Activated naive CD4-positive, alpha-beta T cell treated with anti-CD3 and anti-CD28 coated beads for 36 hours (primary cell): ENCODE data around the gene UCMA. TPM values are rescaled to one million over a fixed set of nuclear protein-coding genes. Genes with fewer than 3 reads are reported as not detected.
"Not testable (repeated sequence)": the region's sequence is repeated elsewhere in the genome, so short reads cannot be mapped to it uniquely, and the experiment has no call there.

Experiments
- CTCF ChIA-PET: fragments of 350-600 bp; sonication (Branson Sonifier 250); formaldehyde crosslinking; loops from one replicate; lab custom pipeline; 2021; ENCODE audit warnings: antibody characterized with exemption; lab: Charles Lee
- DNase-seq: peaks from one replicate; pipeline ENCODE4 v3.0.0-alpha.2; 2020
- H3K27ac Mint-ChIP-seq: one replicate; pipeline ENCODE4 v1.8.0; 2021; ENCODE audit warnings: mild to moderate bottlenecking, mixed read lengths
- H3K27me3 Mint-ChIP-seq: one replicate; pipeline ENCODE4 v1.8.0; 2021; ENCODE audit warnings: low read depth, mixed read lengths
- H3K36me3 Mint-ChIP-seq: one replicate; pipeline ENCODE4 v1.8.0; 2021; ENCODE audit warnings: low read depth, mixed read lengths
- H3K4me1 Mint-ChIP-seq: one replicate; pipeline ENCODE4 v1.8.0; 2021; ENCODE audit warnings: low read depth, mixed read lengths
- H3K4me3 Mint-ChIP-seq: one replicate; pipeline ENCODE4 v1.8.0; 2021; ENCODE audit warnings: mild to moderate bottlenecking, moderate library complexity, mixed read lengths
- H3K9me3 Mint-ChIP-seq: one replicate; pipeline ENCODE4 v1.8.0; 2021; ENCODE audit warnings: mixed read lengths
- intact Hi-C: fragments of 100-400 bp; cut with micrococcal nuclease; formaldehyde crosslinking; loops from one replicate; pipeline ENCODE4 v1.15.1; 2023
- total RNA-seq, 2 experiments: library from RNA; stranded (reverse); gene quantifications; one replicate each; pipeline ENCODE4 v1.2.3, GENCODE V29; 2021

Gene UCMA
- total RNA-seq, 2 experiments from 2014 or later: not detected

DNA sequence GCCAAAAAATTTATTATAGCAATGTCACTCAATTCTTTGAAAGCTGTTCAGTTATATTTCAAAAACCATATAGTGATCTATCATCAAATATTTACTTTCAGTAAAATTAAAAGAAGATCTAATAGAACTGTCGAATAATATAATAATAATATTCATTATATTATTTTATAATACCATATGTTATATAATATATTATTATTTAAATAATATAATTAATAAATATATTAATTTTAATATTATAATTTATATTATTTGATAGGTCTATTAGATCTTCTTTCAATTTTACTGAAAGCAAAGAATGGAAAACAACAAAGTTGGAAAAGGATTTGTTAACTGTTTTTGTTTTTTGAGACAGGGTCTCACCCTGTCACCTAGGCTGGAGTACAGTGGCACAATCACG, 22.5 kb upstream of the UCMA start:
- Mint-ChIP-seq H3K4me3 (no peak overlapping the region), H3K27me3 (no peaks in the 10 kb centered on the region), H3K9me3 (no peaks in the 10 kb centered on the region), H3K36me3 (no peaks in the 10 kb centered on the region), H3K4me1 (peaks cover 4% of the 10 kb centered on the region), H3K27ac (no peak overlapping the region)
- no peak for DNase-seq
- CTCF ChIA-PET: interaction anchor here (0.5 to 0.6 kb wide), 2 partner anchors 20 to 184 kb away, joined by 3 read pairs; no protein-coding TSS in a partner anchor
- intact Hi-C loops: no loop called here

DNA sequence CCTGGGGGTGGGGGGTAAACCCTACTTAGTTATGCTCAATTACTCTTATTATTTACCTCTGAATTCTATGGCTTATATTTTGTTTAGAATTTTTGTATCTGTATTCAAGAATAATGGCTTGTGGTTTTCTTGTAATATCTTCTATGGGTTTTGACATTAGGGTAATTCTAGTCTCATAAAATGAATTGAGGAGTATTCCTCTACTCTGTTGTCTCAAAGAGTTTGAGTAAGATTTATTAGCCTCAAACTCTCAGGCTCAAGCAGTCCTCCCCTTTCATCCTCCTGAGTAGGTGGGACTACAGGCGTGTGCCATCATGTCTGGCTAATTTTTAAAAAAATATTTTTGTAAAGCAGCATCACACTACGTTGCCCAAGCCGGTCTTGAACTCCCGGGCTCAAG, 19.6 kb upstream of the UCMA start:
- Mint-ChIP-seq H3K27me3 (no peaks in the 10 kb centered on the region), H3K9me3 (no peaks in the 10 kb centered on the region), H3K4me3 (no peak overlapping the region), H3K4me1 (peaks cover 4% of the 10 kb centered on the region), H3K36me3 (no peaks in the 10 kb centered on the region), H3K27ac (no peak overlapping the region)
- intact Hi-C loops: no loop called here
- CTCF ChIA-PET: no interaction called here
- no peak for DNase-seq

DNA sequence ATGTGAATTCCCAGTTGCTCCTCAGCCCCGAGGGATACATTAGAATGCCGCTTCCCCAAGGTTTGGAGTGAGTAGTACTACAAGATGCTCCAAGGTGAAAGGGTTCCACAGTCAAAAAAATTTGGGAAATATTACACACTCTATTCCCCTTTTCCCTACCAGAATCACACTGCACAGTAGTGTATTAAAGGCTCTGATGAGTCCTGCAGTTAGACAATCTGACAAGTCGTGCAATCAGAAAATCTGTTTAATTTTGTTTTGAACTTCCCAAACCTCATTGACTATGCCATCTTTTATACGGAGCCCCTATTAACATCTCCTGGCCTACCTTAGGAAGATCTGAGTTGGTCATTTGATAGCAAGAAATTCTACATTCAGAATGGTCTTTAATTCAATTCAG, 13.6 kb upstream of the UCMA start:
- DNase-seq: no peak
- CTCF ChIA-PET: no interaction called here
- H3K27ac Mint-ChIP-seq: no peak overlapping the region

DNA sequence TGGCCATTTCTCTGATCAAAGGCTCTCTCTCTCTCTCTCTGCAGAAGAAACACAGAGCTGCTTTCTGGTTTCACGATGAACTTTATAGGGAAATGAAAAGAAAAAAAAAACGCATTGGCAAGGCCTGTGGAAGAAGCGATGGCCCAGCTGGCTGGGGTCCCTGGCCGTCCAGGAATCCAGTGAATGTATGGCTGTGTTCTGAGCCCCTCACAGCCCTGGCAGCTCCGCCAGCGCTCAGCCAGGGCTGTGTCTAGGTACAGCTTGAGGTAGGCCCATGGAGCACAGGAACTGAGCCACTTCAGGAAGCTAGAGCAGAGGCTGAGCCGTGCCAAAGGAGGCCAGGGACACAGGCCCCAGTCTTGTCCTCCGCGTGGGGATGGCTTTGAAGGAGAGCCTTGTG, 13.1 kb upstream of the UCMA start:
- H3K27ac Mint-ChIP-seq: no peak overlapping the region
- H3K4me3 Mint-ChIP-seq: no peak overlapping the region
- intact Hi-C loops: no loop called here
- no peaks in the 10 kb centered on the region for H3K27me3 Mint-ChIP-seq
- CTCF ChIA-PET: no interaction called here
- H3K36me3 Mint-ChIP-seq: no peaks in the 10 kb centered on the region
- DNase-seq: no peak
- H3K9me3 Mint-ChIP-seq: no peaks in the 10 kb centered on the region
- no peaks in the 10 kb centered on the region for H3K4me1 Mint-ChIP-seq

More for the DNA sequence above, 13.6 kb upstream of the UCMA start:
- Mint-ChIP-seq H3K36me3 (no peaks in the 10 kb centered on the region), H3K4me1 (no peaks in the 10 kb centered on the region), H3K27me3 (no peaks in the 10 kb centered on the region), H3K9me3 (no peaks in the 10 kb centered on the region), H3K4me3 (no peak overlapping the region)
- intact Hi-C loops: no loop called here

DNA sequence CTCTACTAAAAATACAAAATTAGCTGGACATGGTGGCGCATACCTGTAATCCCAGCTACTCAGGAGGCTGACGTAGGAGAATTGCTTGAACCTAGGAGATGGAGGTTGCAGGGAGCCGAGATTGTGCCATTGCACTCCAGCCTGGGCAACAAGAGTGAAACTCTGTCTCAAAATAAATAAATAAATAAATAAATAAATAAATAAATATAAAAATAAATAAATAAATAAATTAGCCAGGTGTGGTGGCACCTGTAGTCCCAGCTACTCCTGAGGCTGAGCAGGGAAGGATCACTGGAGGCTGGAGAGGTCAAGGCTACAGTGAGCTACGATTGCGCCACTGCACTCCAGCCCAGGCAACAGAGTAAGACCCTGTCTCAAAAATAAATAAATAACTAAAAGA, 8.1 kb upstream of the UCMA start:
- DNase-seq, H3K36me3 Mint-ChIP-seq, H3K9me3 Mint-ChIP-seq, H3K27ac Mint-ChIP-seq, H3K4me3 Mint-ChIP-seq, H3K27me3 Mint-ChIP-seq, CTCF ChIA-PET, intact Hi-C loops, H3K4me1 Mint-ChIP-seq: not testable (repeated sequence)

DNA sequence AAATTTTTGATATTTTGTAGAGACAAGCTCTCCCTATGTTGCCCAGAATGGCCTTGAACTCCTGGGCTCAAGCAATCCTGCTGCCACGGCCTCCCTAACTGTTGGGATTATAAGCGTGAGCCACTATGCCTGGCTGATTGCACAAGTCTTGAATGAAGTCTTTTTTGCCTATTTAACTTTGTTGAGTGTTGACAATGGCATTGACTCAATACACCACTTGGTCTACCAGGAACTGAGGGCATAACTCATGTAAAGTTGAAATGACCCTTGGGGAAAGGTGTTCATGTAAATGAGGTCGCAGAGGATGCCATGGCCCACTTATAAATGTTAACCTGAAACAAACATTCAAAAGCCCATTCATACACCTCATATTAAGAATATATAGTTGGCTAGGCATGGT, 7.4 kb upstream of the UCMA start:
- CTCF ChIA-PET: no interaction called here
- Mint-ChIP-seq H3K27me3 (no peaks in the 10 kb centered on the region), H3K9me3 (no peaks in the 10 kb centered on the region)

DNA sequence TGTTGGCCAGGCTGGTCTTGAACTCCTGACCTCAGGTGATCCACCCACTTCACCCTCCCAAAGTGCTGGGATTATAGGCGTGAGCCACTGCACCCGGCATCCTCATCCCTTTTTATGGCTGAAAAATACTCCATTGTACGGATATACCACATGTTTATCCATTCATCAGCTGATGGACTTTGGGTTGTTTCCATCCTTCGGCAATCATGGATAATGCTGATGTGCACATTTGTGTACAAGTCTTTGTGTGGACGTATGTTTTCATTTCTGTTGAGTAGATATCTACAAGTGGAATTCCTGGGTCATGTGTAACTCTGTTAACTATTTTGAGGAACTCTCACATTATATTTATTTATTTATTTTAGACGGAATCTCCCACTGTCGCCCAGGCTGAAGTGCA, 5.7 kb upstream of the UCMA start:
- H3K4me3 Mint-ChIP-seq: no peak overlapping the region
- no peaks in the 10 kb centered on the region for H3K4me1 Mint-ChIP-seq
- H3K27me3 Mint-ChIP-seq: no peaks in the 10 kb centered on the region
- no peak for DNase-seq
- H3K27ac Mint-ChIP-seq: no peak overlapping the region
- intact Hi-C loops: no loop called here
- no peaks in the 10 kb centered on the region for H3K9me3 Mint-ChIP-seq
- CTCF ChIA-PET: no interaction called here
- H3K36me3 Mint-ChIP-seq: no peaks in the 10 kb centered on the region

More for the DNA sequence above, 7.4 kb upstream of the UCMA start:
- Mint-ChIP-seq H3K36me3 (no peaks in the 10 kb centered on the region), H3K4me3 (no peak overlapping the region), H3K27ac (no peak overlapping the region), H3K4me1 (no peaks in the 10 kb centered on the region)
- intact Hi-C loops: no loop called here
- no peak for DNase-seq

DNA sequence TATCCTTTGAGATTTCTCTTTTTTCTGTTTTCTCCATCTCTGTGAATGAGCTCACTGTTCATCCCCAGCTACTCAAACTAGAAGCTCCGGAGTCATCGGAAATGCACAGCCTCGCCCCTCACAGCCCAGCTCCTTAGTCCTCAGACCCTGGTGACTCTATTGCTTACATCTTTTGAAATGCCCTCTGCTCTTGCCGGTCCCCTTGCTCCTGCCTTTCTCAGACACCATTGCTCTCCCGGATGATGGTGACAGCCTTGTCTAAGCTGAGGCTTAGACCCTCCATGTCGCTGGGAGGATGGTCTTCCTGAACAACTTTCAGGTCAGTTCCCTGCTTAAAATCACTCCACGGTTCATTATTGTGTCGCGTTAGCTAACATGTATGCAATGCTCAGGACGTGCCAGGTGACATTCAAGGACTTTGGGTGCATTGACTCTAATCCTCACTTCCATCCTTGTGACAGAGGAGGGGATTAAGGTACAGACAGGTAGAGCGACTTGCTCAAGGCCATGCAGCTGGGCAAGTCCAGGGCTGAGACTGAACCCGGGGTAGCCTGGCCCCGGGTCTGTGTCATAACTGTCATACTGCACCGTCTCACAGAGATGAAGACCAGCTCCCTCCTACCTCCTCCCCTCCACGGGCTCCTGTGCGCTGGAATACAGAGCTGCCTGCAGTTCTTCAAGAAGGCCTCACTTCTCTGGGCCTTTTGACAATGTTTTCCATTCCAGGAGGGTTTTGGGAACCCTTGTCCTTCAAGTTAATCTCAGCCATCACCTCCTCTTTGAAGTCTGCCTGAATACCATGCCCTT, 4.3 kb upstream of the UCMA start:
- no peak overlapping the region for H3K27ac Mint-ChIP-seq
- no peaks in the 10 kb centered on the region for H3K4me1 Mint-ChIP-seq
- no peaks in the 10 kb centered on the region for H3K36me3 Mint-ChIP-seq
- intact Hi-C loops: no loop called here
- H3K4me3 Mint-ChIP-seq: no peak overlapping the region
- DNase-seq: no peak
- H3K27me3 Mint-ChIP-seq: no peaks in the 10 kb centered on the region
- no peaks in the 10 kb centered on the region for H3K9me3 Mint-ChIP-seq
- CTCF ChIA-PET: no interaction called here

DNA sequence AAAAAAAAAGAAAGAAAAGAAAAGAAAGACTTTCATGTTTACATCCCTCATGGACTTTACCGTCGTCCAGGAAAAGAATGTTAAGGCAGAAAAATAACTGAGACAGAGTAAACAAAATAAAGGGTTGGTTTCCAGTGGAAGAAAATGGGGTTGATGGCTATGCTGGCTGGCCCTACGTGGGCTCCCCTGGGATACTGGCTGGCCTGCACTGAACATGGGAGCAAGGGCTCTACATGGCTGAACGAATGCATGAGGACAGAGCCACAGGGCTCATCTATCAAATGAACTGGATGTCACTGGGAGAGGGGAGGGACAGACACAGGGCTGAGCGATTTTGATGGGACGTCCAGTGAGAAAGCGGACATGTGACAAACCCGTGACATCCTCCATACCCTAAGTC, 2.5 kb upstream of the UCMA start:
- Mint-ChIP-seq H3K4me1 (no peaks in the 10 kb centered on the region), H3K36me3 (no peaks in the 10 kb centered on the region), H3K4me3 (no peak overlapping the region), H3K27me3 (no peaks in the 10 kb centered on the region), H3K9me3 (no peaks in the 10 kb centered on the region), H3K27ac (no peak overlapping the region)
- DNase-seq: no peak
- CTCF ChIA-PET: interaction anchor here (0.7 kb wide), 1 partner anchor 20 kb away, joined by 3 read pairs; no protein-coding TSS in a partner anchor
- intact Hi-C loops: no loop called here

DNA sequence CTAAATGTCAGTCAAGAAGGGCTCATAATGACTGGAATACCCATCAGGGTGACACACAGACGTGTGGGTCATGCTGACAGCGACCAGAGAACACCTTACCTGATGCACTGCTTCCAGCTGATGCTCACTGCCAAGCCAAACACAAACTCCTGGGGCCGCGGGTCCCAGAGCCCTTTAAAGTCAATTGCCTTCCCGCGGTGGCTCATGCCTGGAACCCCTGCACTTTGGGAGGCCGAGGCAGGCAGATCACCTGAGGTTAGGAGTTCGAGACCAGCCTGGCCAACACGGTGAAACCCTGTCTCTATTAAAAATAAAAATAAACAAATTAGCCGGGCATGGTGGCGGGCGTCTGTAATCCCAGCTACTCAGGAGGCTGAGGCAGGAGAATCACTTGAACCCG, 562 bp upstream of the UCMA start:
- intact Hi-C loops, H3K27ac Mint-ChIP-seq, H3K9me3 Mint-ChIP-seq, H3K4me3 Mint-ChIP-seq, DNase-seq, H3K4me1 Mint-ChIP-seq, CTCF ChIA-PET, H3K27me3 Mint-ChIP-seq, H3K36me3 Mint-ChIP-seq: not testable (repeated sequence)

DNA sequence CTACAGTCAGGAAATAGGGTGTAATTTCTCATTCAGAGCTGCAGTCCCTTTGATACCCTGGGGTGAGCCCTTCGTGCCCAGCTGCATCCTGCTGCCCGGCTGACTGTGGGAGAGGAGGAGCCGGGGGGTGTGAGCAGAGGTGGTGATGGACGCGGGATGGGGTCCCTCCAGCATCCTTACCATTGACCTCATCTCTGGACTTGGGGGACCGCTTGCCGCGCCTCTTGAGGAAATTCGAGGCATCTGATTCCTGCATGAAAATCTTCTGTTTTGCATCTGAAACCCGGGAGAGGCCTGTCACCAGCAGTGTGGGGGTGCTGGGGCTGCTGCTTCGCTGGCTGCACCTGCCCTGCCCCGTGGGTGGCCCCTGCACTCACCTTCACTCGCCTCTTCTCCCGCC, 816 bp downstream of the UCMA start:
- Mint-ChIP-seq H3K9me3 (no peaks in the 10 kb centered on the region), H3K4me1 (no peaks in the 10 kb centered on the region), H3K4me3 (no peak overlapping the region), H3K27ac (no peak overlapping the region), H3K27me3 (no peaks in the 10 kb centered on the region), H3K36me3 (no peaks in the 10 kb centered on the region)
- CTCF ChIA-PET: no interaction called here
- intact Hi-C loops: no loop called here
- DNase-seq: no peak

DNA sequence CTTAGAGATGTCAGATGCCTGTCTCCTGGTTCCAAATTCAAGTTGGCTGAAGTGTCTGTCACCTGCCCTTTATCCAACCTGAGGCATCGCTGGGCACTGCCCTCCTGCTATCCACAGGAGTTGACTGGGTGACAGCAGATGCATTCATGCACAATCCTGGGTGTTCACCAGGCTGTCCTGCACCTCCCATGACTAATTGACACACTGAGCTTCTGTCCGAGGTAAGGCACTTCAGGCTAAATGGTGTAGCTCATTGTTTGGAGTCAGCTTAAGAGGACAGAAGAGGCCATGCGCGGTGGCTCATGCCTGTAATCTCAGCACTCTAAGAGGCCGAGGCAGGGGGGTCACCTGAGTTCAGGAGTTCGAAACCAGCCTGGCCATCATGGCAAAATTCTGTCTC, 2.4 kb downstream of the UCMA start:
- DNase-seq: no peak
- intact Hi-C loops: no loop called here
- Mint-ChIP-seq H3K27ac (no peak overlapping the region), H3K4me1 (no peaks in the 10 kb centered on the region), H3K9me3 (no peaks in the 10 kb centered on the region), H3K4me3 (no peak overlapping the region), H3K27me3 (no peaks in the 10 kb centered on the region), H3K36me3 (no peaks in the 10 kb centered on the region)
- CTCF ChIA-PET: no interaction called here

DNA sequence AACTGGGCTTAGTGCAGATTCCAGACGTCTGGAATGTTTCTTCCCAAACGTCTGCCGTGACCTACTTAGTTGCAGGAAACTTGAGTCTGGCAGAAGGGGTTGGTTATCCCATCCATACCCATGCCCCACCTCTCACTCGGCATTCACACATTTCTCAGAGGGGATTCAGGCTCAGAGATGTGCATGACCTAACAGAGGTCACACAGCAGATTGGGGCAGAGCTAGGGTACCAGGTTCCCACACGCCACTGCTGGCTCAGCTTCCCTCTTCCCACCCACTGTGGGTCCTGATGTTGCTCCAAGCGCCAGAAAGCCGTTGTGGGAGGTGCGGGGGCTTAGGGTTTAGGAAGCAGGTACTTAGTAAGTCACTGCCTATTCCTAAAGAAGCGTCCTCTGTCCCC, 3.0 kb downstream of the UCMA start:
- no peak for DNase-seq
- no peak overlapping the region for H3K27ac Mint-ChIP-seq
- H3K4me3 Mint-ChIP-seq: no peak overlapping the region
- no peaks in the 10 kb centered on the region for H3K4me1 Mint-ChIP-seq
- CTCF ChIA-PET: no interaction called here
- no peaks in the 10 kb centered on the region for H3K27me3 Mint-ChIP-seq
- intact Hi-C loops: no loop called here
- no peaks in the 10 kb centered on the region for H3K36me3 Mint-ChIP-seq
- no peaks in the 10 kb centered on the region for H3K9me3 Mint-ChIP-seq
